GM12878 (cell line): ENCODE measurements around the gene PTPRD. TPM values are rescaled to one million over a fixed set of nuclear protein-coding genes. Genes with fewer than 3 reads are reported as not detected.

Experiments used
- ATAC-seq: fragments of 200-7000 bp; cut with Tn5 transposase; 3 replicates; pipeline ENCODE4 v1.9.1; 2020; ENCODE audit warnings: mild to moderate bottlenecking, moderate library complexity
- BruUV-seq: library from RNA; stranded (reverse); fragments of 400-500 nt; replicated peaks from 2 replicates; lab custom pipeline; 2021; lab: Mats Ljungman, UMichigan
- CTCF ChIA-PET: fragments of 300-600 bp; sonication (Branson Sonifier 250); formaldehyde crosslinking; extraction: SDS; loops from one replicate; lab custom pipeline; 2021; ENCODE audit warnings: inconsistent platforms; lab: Yijun Ruan, JAX
- POLR2A ChIA-PET: fragments of 350-600 bp; formaldehyde crosslinking; extraction: SDS; loops from one replicate; lab custom pipeline; 2021; ENCODE audit warnings: inconsistent platforms; lab: Charles Lee
- RAD21 ChIA-PET: fragments of 300-600 bp; sonication (Branson Sonifier 250); formaldehyde crosslinking; loops from one replicate; lab custom pipeline; 2023; ENCODE audit warnings: antibody characterized with exemption; ENCODE audit not compliant: unreplicated experiment; lab: Charles Lee
- SMC1A ChIA-PET: fragments of 300-600 bp; sonication (Branson Sonifier 250); formaldehyde crosslinking; loops from one replicate; lab custom pipeline; 2023; ENCODE audit not compliant: unreplicated experiment, uncharacterized antibody; lab: Charles Lee
- DNase-seq: peaks from one replicate; pipeline ENCODE4 v3.0.0-alpha.2; 2011; ENCODE audit warnings: low read depth, low spot score
- FAIRE-seq: peaks from 3 replicates; lab custom pipeline; 2011; peaks lifted over from hg19 to GRCh38; lab: Jason Lieb, UNC
- H2AFZ ChIP-seq: 2 replicates; pipeline ENCODE4 v1.6.0; 2011; ENCODE audit warnings: low read depth, low read length, control low read depth; ENCODE audit not compliant: control insufficient read depth
- H3K27ac ChIP-seq: 2 replicates; pipeline ENCODE4 v1.5.1; 2011; ENCODE audit warnings: control low read depth; ENCODE audit not compliant: control insufficient read depth, insufficient read depth
- H3K27me3 ChIP-seq, 2 experiments: replicated peaks in 1 of 2; 2 replicates each; pipeline versions ENCODE4 v1.6.0 to v1.6.1; 2011; ENCODE audit warnings: low read length in 1 of 2; ENCODE audit not compliant: control insufficient read depth in 2 of 2, insufficient read depth in 2 of 2
- H3K36me3 ChIP-seq, 2 experiments: 2 replicates each; pipeline ENCODE4 v1.5.1; 2011; ENCODE audit warnings: low read length in 1 of 2; ENCODE audit not compliant: control insufficient read depth in 2 of 2, insufficient read depth in 2 of 2
- H3K4me1 ChIP-seq: 2 replicates; pipeline ENCODE4 v1.6.1; 2011; ENCODE audit warnings: mild to moderate bottlenecking, low read length, moderate library complexity, mixed read lengths; ENCODE audit not compliant: control insufficient read depth, insufficient read depth
- H3K4me2 ChIP-seq: 2 replicates; pipeline ENCODE4 v1.6.0; 2011; ENCODE audit warnings: control low read depth; ENCODE audit not compliant: control insufficient read depth, insufficient read depth
- H3K4me3 ChIP-seq: fragments of 200-600 bp; sonication (generic); 2 replicates; pipeline ENCODE4 v1.5.1; 2016
- H3K79me2 ChIP-seq: 2 replicates; pipeline ENCODE4 v1.6.0; 2011; ENCODE audit warnings: low read length; ENCODE audit not compliant: control insufficient read depth, insufficient read depth
- H3K9ac ChIP-seq: 2 replicates; pipeline ENCODE4 v1.8.0; 2011; ENCODE audit warnings: low read length, control low read depth, mixed read lengths; ENCODE audit not compliant: control insufficient read depth, insufficient read depth
- H3K9me3 ChIP-seq: replicated peaks from 3 replicates; pipeline ENCODE4 v1.5.1; 2011; ENCODE audit warnings: mild to moderate bottlenecking, low read length; ENCODE audit not compliant: control insufficient read depth, insufficient read depth
- H4K20me1 ChIP-seq: 2 replicates; pipeline ENCODE4 v1.6.0; 2011; ENCODE audit not compliant: control insufficient read depth, insufficient read depth
- EZH2 ChIP-seq: IDR thresholded peaks from 2 replicates; pipeline ENCODE4 v1.6.1; 2012; ENCODE audit warnings: low read depth, mild to moderate bottlenecking, control low read depth, inconsistent platforms, low read length, borderline replicate concordance; ENCODE audit not compliant: control insufficient read depth
- MYB ChIP-seq: fragments of 150-350 bp; IDR thresholded peaks from 2 replicates; pipeline ENCODE4 v1.6.1; 2014; ENCODE audit warnings: mild to moderate bottlenecking, low read depth, low read length, borderline replicate concordance
- NBN ChIP-seq: fragments of 450-650 bp; IDR thresholded peaks from 2 replicates; pipeline ENCODE4 v1.6.1; 2016
- NFYB ChIP-seq: IDR thresholded peaks from 2 replicates; pipeline ENCODE4 v1.6.1; 2011; ENCODE audit warnings: low read depth, mild to moderate bottlenecking, low read length, improper control_type of control experiment, moderate library complexity; ENCODE audit not compliant: insufficient read depth
- NR2C2 ChIP-seq: IDR thresholded peaks from 2 replicates; pipeline ENCODE4 v1.6.1; 2011; ENCODE audit warnings: borderline replicate concordance, low read depth; ENCODE audit not compliant: control insufficient read depth, insufficient read length
- PML ChIP-seq: IDR thresholded peaks from 2 replicates; pipeline ENCODE4 v1.6.1; 2012; ENCODE audit warnings: low read length, inconsistent platforms
- RBBP5 ChIP-seq: fragments of 200-600 bp; sonication (generic); conservative IDR thresholded peaks from 2 replicates; pipeline ENCODE4 v1.6.1; 2016
- SIX5 ChIP-seq: IDR thresholded peaks from 2 replicates; pipeline ENCODE4 v1.6.1; 2011; ENCODE audit warnings: mild to moderate bottlenecking, low read depth, low read length, moderate library complexity; ENCODE audit not compliant: severe bottlenecking
- SMAD5 ChIP-seq: IDR thresholded peaks from 2 replicates; pipeline ENCODE4 v1.6.1; 2016; ENCODE audit warnings: antibody characterized with exemption, low read depth
- ZNF24 ChIP-seq: fragments of 450-650 bp; IDR thresholded peaks from 2 replicates; pipeline ENCODE4 v1.6.1; 2017; ENCODE audit warnings: antibody characterized with exemption, mild to moderate bottlenecking
- WGBS: methylation state at CpG from one replicate; pipeline ENCODE4 v1.1.6; 2016; ENCODE audit warnings: low lambda C conversion rate; ENCODE audit not compliant: insufficient replicate concordance, insufficient coverage; ENCODE audit errors: missing lambda C conversion rate; 5-methylcytosine and 5-hydroxymethylcytosine counted together
- in situ Hi-C: fragments of 300-500 bp; cut with MboI; formaldehyde crosslinking; loops from 9 replicates; pipeline ENCODE4 v1.14.3; 2018; ENCODE audit warnings: mixed read lengths
- intact Hi-C: fragments of 100-400 bp; cut with micrococcal nuclease; formaldehyde crosslinking; loops from one replicate; pipeline ENCODE4 v1.14.2; 2022; ENCODE audit not compliant: unreplicated experiment
- polyA plus RNA-seq, 11 experiments: library from polyadenylated mRNA; depleted of rRNA in 4 of 11; unstranded in 6 of 11; stranded (reverse) in 5 of 11; fragments of >200 nt; fragmentation: Nextera tagmentation in 4 of 11; fragmentation: Illumina TruSeq in 1 of 11; extraction: Ambion mirVana in 4 of 11; extraction: Trizol in 1 of 11; gene quantifications; 1 replicate in 1 of 11; 2 replicates in 10 of 11; pipeline versions ENCODE4 v1.2.1 to v1.2.3, GENCODE V29; 2011 to 2016; ENCODE audit warnings: inconsistent platforms in 2 of 11, missing spikeins in 2 of 11, low read depth in 1 of 11
- total RNA-seq, 4 experiments: library from RNA; depleted of rRNA in 3 of 4; stranded (reverse); fragments of >200 nt in 3 of 4; fragmentation: Illumina TruSeq in 1 of 4; extraction: Trizol in 1 of 4; gene quantifications; 2 replicates each; pipeline versions ENCODE4 v1.2.1 to v1.2.3, GENCODE V29; 2013 to 2021

PTPRD gene
- total and polyA plus RNA-seq, 10 of the 15 experiments (the other 5 are each of a cell fraction or from before 2014, with no cell fraction given): under 0.01 to 0.05 (median 0.01) TPM; not detected in 7

DNA sequence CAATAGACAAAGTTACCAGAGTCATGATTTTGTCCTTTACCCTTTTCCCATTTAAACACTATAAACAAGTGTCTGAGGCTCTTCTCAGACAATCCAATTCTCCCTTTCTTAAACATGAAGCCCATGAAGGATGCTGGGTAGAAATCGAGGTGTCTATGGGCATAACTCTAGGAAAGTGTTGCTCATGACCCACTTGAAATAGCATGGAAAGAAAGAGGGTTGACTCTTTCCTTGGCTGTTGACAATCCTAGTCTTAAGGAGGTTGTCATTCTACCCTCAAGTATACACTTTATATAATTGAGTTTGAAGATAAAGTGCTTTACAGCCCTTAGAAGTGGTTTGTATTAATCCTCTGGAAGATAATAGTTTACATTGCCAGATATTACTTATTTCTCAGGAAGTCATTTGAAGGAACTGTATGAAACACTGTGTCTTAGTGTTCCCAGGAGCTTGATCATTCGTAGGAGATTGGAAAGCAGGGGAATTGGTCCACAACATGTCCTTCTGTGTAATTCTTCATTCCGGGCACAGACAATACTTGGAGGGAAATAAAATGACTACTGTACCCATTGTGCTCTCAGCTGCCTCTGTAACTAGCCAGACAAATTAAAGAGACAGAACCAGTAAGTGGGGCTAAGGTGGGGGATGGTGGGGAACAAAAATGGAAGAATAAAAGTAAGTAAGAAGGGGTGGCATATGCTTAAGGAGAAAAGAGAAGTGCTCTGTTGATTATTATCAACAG is 1734.9 kb downstream of the PTPRD start:
- no peak overlapping the region for H3K4me3 ChIP-seq
- CTCF ChIA-PET: interaction anchor here (1.7 kb wide), 1 partner anchor 18 kb away, joined by 4 read pairs; no protein-coding TSS in a partner anchor
- H3K4me2 ChIP-seq: no peak overlapping the region
- H3K4me1 ChIP-seq: no peaks in the 10 kb centered on the region
- no peaks in the 10 kb centered on the region for H3K36me3 ChIP-seq
- H3K27me3 ChIP-seq: no peaks in the 10 kb centered on the region
- POLR2A ChIA-PET: no interaction called here
- SMC1A ChIA-PET: no interaction called here
- DNase-seq: no peak
- no peak overlapping the region for H3K27ac ChIP-seq
- in situ Hi-C loops: no loop called here
- RAD21 ChIA-PET: no interaction called here
- no TSS peak for BruUV-seq
- WGBS: 0% methylated on average over 3 of the region's 3 CpGs
- no peaks in the 10 kb centered on the region for H3K79me2 ChIP-seq
- no peaks in the 10 kb centered on the region for H3K9me3 ChIP-seq
- no peak overlapping the region for H2AFZ ChIP-seq
- no peak for TF ChIP-seq SIX5
- TF ChIP-seq NBN: no peak
- no peak for TF ChIP-seq NR2C2
- TF ChIP-seq MYB: no peak
- TF ChIP-seq RBBP5: no peak
- TF ChIP-seq SMAD5: no peak
- TF ChIP-seq NFYB: no peak
- no peaks in the 10 kb centered on the region for H4K20me1 ChIP-seq
- no peak for FAIRE-seq
- H3K9ac ChIP-seq: no peak overlapping the region
- no peak for ATAC-seq
- intact Hi-C loops: no loop called here

DNA sequence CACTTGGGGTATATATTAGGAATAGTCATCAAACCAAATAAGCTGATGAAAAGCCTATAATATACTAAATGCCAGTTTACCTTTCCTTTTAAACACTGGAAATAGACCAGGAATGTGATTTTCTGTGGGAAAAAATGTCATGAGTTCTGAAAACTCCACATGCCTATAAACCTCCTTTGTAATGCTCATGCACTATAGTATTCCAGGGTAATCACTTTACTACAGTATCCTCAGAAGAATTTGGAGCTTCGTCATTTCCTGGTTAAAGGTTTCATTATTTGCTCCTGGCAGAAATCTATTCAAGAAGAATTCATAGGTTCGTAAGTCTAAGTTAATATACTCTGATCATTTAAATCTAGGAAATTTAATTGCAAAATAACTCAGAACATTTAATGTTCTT is 1736.5 kb downstream of the PTPRD start:
- Histone ChIP-seq H4K20me1 (no peaks in the 10 kb centered on the region), H3K36me3 (no peaks in the 10 kb centered on the region), H3K4me2 (no peak overlapping the region), H3K9me3 (no peaks in the 10 kb centered on the region), H3K27ac (no peak overlapping the region), H2AFZ (no peak overlapping the region), H3K79me2 (no peaks in the 10 kb centered on the region), H3K4me3 (no peak overlapping the region), H3K4me1 (no peaks in the 10 kb centered on the region), H3K9ac (no peak overlapping the region), H3K27me3 (no peaks in the 10 kb centered on the region)
- BruUV-seq: no TSS peak
- ChIA-PET SMC1A (interaction anchor here (0.6 kb wide), 1 partner anchor 886 kb away, joined by 3 read pairs; no protein-coding TSS in a partner anchor), POLR2A (no interaction called here), RAD21 (no interaction called here), CTCF (no interaction called here)
- DNase-seq: no peak
- in situ Hi-C loops: no loop called here
- intact Hi-C loops: no loop called here
- no peak for ATAC-seq
- no peak for TF ChIP-seq PML
- no peak for TF ChIP-seq ZNF24
- no peak for TF ChIP-seq EZH2
- WGBS: 18% methylated on average over 2 of the region's 2 CpGs
- no peak for FAIRE-seq
